GM21360 (cell line): ENCODE results near the gene CSAD.
"Not testable (repeated sequence)": the region's sequence is repeated elsewhere in the genome, so short reads cannot be mapped to it uniquely, and the experiment has no call there.

ENCODE experiments used
- ATAC-seq: cut with Tn5 transposase; IDR thresholded peaks from one replicate; pipeline ENCODE4 v1.9.1; 2021; ENCODE audit warnings: mild to moderate bottlenecking, moderate library complexity; ENCODE audit not compliant: unreplicated experiment

The CSAD gene

DNA sequence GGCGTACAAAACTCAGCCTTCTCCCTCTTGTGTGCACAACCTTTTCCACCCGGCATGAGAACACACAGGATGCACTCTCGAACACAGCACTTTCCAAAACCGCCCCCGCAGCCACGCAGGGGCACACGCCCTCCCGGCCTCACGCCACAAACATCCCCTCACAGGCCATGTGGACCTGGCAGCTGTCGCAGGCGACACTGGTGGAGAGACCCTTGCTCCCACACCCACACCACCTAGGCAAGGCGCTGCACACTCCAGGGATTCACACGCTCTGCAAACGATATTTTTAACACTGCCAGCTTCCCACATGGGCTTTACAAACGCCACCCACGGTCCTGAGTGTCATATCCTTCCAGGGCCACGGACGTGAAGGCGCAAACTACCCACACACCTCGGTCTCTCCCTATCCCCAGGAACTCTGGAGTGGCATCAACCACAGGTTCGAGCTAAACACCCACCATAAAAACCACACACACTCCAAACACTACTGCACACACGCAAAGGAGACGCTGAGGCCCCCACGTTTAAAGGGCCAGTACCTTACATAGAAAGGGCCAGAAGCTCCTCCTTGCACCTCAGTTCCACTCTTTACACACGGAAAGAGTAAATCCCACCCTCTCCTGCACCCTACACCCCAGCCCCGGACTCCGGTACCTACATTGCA lies 38.7 kb upstream of the CSAD start:
- peak; percentile 7 for ATAC-seq

- ATAC-seq: no peak
Measured at GRCh38 chr12:53218551-53219291, 38.0 kb upstream of the CSAD start.

DNA sequence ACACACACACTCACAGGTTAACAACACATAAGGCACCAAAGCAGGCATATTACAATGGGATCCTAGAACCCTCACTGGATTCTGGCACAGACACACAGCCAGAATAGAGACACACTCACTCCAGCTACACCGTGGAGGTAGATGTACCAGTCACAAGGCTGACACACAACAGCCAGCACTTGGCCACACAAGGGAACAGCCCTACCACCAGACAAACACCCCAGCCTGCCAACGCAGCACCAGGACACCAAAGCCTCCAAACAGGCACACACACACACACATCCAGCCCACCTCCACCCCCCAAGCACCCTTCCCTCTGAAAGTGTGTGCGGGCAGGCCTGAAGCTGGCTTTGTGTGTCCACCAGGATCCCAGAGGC lies 37.2 kb upstream of the CSAD start:
- no peak for ATAC-seq

- ATAC-seq: no peak
Measured at GRCh38 chr12:53217051-53217930, 36.6 kb upstream of the CSAD start.

DNA sequence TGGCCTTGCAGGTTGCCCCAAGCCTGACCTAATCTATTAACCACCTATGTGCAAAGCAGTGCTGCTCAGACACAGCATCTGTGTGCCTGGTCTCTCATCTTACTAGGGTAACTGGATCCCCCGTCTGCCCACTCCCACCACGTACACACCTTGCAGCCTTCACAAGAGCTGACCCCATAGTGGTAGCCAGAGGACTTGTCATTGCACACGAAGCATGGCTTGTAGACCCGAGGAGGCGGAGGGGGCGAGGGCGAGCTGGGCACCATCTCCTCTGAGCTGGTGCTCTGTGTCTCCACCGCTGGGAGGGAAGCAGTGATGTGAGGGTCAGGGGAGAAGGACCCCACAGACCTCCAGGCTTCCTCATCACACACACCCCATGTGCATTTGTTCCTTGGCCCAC lies 34.8 kb upstream of the CSAD start:
- ATAC-seq: no peak

DNA sequence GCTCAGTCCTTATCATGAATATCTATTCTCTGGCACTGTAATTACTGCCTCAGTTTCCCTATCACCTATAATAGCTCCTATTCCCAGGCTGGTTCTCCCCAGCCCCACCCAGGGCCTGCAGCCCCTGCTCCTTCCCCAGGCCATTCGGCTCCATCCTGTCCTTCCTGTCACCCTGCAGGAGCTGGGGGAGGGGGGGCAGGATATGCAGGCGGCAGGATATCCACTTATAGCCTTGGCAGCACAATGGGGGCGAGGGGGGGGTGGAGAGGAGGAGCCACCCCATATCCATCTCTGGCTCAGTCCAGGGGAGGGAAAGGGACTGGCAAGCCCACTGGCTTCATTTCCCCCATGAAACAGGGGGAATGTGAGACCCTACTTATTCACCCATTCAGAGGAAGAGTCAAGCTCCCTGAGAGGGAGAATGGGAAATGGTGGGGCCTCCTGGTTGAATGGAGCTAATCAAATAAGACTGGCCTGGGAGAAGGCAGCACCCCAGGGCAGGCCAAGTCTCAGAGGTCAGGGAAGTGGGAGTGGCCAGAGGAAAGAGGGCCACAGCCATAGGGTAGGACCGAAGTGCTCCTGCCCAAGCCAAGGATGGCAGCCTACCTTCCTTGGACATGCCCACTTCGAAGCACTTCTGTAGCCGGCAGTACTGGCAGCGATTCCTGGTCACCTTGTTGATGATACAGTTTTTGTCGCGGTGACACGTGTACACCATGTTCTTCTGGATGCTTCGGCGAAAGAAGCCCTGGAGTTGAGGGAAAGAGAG lies 34.1 kb upstream of the CSAD start:
- no peak for ATAC-seq

DNA sequence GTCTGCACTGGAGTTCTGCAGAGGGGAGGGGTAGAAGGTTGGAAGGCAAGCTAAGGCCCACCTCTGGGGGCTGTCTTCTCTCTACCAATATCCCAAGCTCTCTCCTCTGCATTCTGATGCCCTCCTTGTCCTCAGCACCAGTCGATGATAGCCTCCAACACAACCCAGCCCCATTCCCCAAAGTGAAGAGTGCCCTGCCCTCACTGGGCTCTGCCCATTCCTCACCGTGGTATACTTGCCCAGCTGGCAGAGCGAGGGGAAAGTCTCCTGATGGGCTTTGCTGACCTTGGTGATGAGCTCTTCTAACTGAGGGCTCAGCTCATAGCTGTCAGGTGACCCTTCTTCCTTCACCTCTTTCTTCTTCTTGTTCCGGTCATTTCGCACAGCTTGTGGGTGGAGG lies 33.5 kb upstream of the CSAD start:
- no peak for ATAC-seq

DNA sequence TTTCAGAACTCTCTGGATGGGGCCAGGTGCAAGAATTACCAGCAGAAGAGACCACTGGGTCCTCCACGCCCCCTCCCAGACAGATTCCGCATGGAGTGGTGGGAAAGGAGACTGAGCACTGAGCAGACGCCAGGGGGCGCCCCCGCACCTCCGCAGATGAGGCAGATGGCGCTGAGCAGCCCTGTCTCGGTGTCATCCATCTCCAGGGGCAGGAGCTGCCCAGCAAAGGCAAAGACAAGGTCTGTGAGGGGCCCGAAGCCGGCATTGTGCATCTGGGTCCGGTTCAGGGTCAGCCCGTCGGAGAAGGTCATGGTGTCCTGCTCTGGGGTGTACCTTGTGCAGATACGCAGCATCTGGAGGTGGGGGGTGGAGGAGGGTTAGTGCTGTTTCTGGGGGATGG lies 32.6 kb upstream of the CSAD start:
- ATAC-seq: no peak

DNA sequence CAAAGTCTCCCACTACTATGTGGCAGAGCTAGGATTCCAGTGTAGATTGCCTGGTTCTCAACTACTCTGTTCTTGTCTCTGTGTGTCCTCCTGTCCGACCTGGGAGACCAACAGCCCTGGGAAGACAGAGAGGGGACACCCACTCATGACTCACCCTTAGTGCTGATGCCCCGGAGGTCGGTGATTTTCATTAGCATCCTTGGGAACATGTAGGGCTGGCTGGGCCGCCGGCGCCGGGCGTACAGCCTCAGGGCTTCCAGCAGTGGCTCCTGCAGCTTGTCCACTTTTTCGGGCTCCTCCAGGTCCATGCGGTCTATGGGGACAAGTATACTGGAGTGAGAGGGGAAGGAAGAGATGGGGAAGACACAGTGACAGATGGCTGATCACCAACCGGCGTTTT lies 32.2 kb upstream of the CSAD start:
- no peak for ATAC-seq

DNA sequence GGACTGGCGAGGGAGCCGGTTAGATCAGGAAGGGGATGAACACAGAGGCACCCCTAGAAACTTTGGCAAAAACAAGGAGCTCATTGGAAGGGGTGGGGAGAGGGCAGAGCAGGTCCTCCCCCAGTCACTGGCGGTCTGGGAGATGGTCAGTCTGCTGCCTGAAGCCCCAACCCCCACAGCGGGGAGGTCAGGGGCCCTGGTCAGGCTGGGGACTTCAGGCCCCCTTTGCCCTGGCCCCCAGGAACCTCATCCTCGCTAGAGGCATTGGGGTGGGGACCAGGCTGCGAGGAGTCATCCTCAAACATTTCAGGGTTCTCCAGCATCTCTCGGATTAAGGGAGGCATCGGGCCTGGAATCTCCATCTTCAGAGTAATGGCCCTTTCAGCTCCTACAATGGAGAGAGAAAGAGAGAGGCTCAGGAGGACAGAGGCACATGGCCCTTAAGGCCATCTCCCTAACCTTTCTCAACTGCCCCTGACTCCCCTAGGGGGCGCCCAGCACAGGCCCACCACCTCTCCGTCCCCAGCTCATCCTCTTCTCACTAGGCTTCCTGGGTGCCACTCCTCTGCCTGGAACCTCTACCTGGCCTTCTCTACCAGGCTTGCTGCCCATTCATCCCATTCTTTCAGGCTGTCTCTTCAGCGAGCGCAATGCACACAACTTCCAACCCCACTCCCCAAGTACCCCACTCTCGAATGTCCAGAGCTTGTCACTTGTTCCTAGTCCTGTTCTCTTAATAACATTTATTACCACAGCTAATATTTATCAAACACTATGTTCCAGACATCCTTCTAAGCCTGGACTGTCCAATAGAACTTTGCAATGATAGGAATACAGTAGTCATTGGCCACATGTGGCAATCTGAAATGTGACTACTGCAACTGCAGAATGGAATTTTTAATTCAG lies 31.0 kb upstream of the CSAD start:
- ATAC-seq: no peak

DNA sequence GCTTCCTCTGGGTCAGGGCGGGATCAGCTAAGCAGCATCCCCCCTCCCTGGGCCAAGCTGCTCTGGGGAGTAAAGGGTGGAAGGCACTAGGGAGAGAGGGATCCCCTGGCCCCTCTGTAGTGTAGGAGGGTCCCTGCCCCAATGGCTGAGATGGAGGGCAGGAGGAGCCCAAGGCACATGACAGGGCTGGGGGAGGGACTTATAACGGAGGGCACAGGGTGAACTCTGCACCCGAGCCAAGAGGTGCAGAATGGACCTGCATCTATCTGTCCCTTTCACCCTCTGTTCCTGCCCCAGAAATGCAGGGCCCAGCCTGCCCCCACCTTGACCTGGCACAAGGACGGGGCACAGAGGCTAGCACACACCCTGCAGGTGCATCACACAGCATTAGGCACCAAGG lies 30.1 kb upstream of the CSAD start:
- ATAC-seq: no peak

GRCh38 chr12:53208877-53209463 lies 28.2 kb upstream of the CSAD start:
- ATAC-seq: no peak

GRCh38 chr12:53208435-53208834 lies 27.7 kb upstream of the CSAD start:
- ATAC-seq: no peak

DNA sequence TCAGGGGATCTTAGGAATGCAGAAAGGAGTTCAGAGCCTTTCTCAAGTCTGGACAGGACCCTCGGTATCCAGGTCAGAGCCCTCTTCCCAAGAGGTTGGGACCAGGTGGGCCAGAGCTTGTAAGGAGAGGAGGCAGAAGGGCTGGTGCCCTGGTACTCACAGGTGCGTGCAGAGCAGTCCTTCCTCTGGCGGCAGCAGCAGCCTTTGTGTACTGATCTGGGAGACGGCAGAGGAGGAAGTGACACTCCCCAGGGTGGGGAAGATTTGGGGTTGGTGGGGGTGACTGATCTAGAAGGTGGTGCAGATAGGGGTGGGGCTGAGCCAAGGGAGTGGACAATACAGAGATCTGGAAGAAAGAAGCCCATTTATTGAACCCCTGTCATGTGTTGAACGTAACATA lies 26.3 kb upstream of the CSAD start, which contains the start of gene ITGB7:
ITGB7 (minus strand) TSS at position 210 of the 400 bp plus-strand sequence. CDS start 6,808 bp downstream, outside the sequence.
- peak; percentile 40 for ATAC-seq

DNA sequence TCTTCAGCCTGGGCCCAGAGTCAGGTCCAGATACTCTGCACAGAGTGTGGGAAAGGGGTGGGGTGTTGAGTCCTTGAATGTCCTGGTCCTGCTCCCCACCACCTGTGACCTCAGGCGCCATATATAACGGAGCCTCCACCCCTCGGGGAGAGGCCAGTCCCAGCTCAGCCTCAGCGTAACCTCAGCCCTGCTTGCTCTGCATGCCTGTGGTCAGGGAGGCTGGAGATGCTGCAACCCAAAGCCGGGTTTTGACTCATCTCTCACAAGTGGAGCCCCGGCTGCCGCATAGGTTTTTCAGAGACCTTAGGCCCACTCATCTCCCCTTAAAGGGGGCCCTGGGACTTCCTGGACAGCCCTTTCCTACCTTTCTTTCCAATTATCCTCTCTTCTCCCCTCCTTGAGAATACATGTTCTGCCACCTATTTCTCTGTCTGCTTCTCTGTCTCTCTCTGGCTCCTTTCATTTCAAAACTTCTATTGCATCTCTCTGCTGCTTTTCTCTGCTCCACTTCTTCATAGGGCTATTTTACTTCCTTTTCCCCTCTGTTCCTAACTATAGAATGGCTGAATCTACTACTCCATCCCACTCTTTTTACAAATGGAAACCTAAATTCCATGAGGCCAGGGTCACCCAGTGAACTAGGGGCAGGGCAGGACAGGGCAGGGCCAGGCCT lies 25.2 kb upstream of the CSAD start:
- ATAC-seq: peak; percentile 62

GRCh38 chr12:53204351-53204750 lies 23.6 kb upstream of the CSAD start:
- no peak for ATAC-seq

GRCh38 chr12:53202316-53202715 lies 21.6 kb upstream of the CSAD start:
- ATAC-seq: not testable (repeated sequence)

- no peak for ATAC-seq
Measured at GRCh38 chr12:53201639-53202038, 20.9 kb upstream of the CSAD start.

DNA sequence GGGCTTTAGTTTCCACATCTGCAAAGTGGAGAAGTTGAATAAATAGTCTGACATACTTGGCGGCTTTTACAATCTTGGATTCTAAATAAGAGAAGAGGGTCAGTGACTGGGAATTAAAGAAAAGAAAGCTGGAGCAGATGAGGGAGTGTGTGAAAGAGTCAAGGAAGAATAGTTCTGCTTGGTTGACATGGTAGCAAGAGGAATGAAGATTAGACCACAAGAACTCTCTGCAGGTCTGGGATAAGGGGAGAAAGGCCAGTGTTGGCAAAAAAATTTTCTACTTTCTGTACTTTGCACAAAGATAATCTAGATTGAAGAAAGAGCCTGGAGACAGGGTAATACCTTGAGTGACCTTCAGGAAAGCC lies 20.4 kb upstream of the CSAD start:
- ATAC-seq: no peak
